ENCODE measurements around the gene OR2T3.
"Not testable (repeated sequence)": the region's sequence is repeated elsewhere in the genome, so short reads cannot be mapped to it uniquely, and the experiment has no call there.

The OR2T3 gene

GRCh38 chr1:248472111-248472510 is 1.0 kb upstream of the OR2T3 start:
- not testable (repeated sequence) for DNase-seq

GRCh38 chr1:248475660-248476059 is 2.5 kb downstream of the OR2T3 start:
- not testable (repeated sequence) for DNase-seq

- DNase-seq, result not testable (repeated sequence)
Observed at GRCh38 chr1:248481686-248482579, 8.8 kb downstream of the OR2T3 start.

- not testable (repeated sequence) for DNase-seq
Observed at GRCh38 chr1:248488289-248488688, 15.1 kb downstream of the OR2T3 start, which contains the start of gene OR2T5. OR2T5 (plus strand) TSS chr1:248488589; CDS start chr1:248488589, 0 bp downstream.

- DNase-seq, result not testable (repeated sequence)
Observed at GRCh38 chr1:248496661-248497060, 23.5 kb downstream of the OR2T3 start.

- DNase-seq, result not testable (repeated sequence)
Observed at GRCh38 chr1:248500305-248501035, 27.3 kb downstream of the OR2T3 start.

GRCh38 chr1:248507773-248508172 is 34.6 kb downstream of the OR2T3 start, which contains the start of gene OR2G6:
OR2G6 (plus strand) TSS chr1:248508073; CDS start chr1:248521647, 13,574 bp downstream.
- DNase-seq, result not testable (repeated sequence)

- not testable (repeated sequence) for DNase-seq
Observed at GRCh38 chr1:248510217-248510616, 37.1 kb downstream of the OR2T3 start.

GRCh38 chr1:248521856-248522255 is 48.7 kb downstream of the OR2T3 start:
- DNase-seq, result no peak
